GM12878 (cell line): Measurements from ENCODE around the gene MARS1. TPM values are rescaled to one million over a fixed set of nuclear protein-coding genes. Genes with fewer than 3 reads are reported as not detected.

Experiments used
- ATAC-seq: fragments of 200-7000 bp; cut with Tn5 transposase; 3 replicates; pipeline ENCODE4 v1.9.1; 2020; ENCODE audit warnings: mild to moderate bottlenecking, moderate library complexity
- BruUV-seq: library from RNA; stranded (reverse); fragments of 400-500 nt; replicated peaks from 2 replicates; lab custom pipeline; 2021; lab: Mats Ljungman, UMichigan
- CTCF ChIA-PET: fragments of 300-600 bp; sonication (Branson Sonifier 250); formaldehyde crosslinking; extraction: SDS; loops from one replicate; lab custom pipeline; 2021; ENCODE audit warnings: inconsistent platforms; lab: Yijun Ruan, JAX
- POLR2A ChIA-PET: fragments of 350-600 bp; formaldehyde crosslinking; extraction: SDS; loops from one replicate; lab custom pipeline; 2021; ENCODE audit warnings: inconsistent platforms; lab: Charles Lee
- RAD21 ChIA-PET: fragments of 300-600 bp; sonication (Branson Sonifier 250); formaldehyde crosslinking; loops from one replicate; lab custom pipeline; 2023; ENCODE audit warnings: antibody characterized with exemption; ENCODE audit not compliant: unreplicated experiment; lab: Charles Lee
- SMC1A ChIA-PET: fragments of 300-600 bp; sonication (Branson Sonifier 250); formaldehyde crosslinking; loops from one replicate; lab custom pipeline; 2023; ENCODE audit not compliant: unreplicated experiment, uncharacterized antibody; lab: Charles Lee
- DNase-seq: peaks from one replicate; pipeline ENCODE4 v3.0.0-alpha.2; 2011; ENCODE audit warnings: low read depth, low spot score
- FAIRE-seq: peaks from 3 replicates; lab custom pipeline; 2011; peaks lifted over from hg19 to GRCh38; lab: Jason Lieb, UNC
- H2AFZ ChIP-seq: 2 replicates; pipeline ENCODE4 v1.6.0; 2011; ENCODE audit warnings: low read depth, low read length, control low read depth; ENCODE audit not compliant: control insufficient read depth
- H3K27ac ChIP-seq: 2 replicates; pipeline ENCODE4 v1.5.1; 2011; ENCODE audit warnings: control low read depth; ENCODE audit not compliant: control insufficient read depth, insufficient read depth
- H3K27me3 ChIP-seq, 2 experiments: replicated peaks in 1 of 2; 2 replicates each; pipeline versions ENCODE4 v1.6.0 to v1.6.1; 2011; ENCODE audit warnings: low read length in 1 of 2; ENCODE audit not compliant: control insufficient read depth in 2 of 2, insufficient read depth in 2 of 2
- H3K36me3 ChIP-seq, 2 experiments: 2 replicates each; pipeline ENCODE4 v1.5.1; 2011; ENCODE audit warnings: low read length in 1 of 2; ENCODE audit not compliant: control insufficient read depth in 2 of 2, insufficient read depth in 2 of 2
- H3K4me1 ChIP-seq: 2 replicates; pipeline ENCODE4 v1.6.1; 2011; ENCODE audit warnings: mild to moderate bottlenecking, low read length, moderate library complexity, mixed read lengths; ENCODE audit not compliant: control insufficient read depth, insufficient read depth
- H3K4me2 ChIP-seq: 2 replicates; pipeline ENCODE4 v1.6.0; 2011; ENCODE audit warnings: control low read depth; ENCODE audit not compliant: control insufficient read depth, insufficient read depth
- H3K4me3 ChIP-seq: fragments of 200-600 bp; sonication (generic); 2 replicates; pipeline ENCODE4 v1.5.1; 2016
- H3K79me2 ChIP-seq: 2 replicates; pipeline ENCODE4 v1.6.0; 2011; ENCODE audit warnings: low read length; ENCODE audit not compliant: control insufficient read depth, insufficient read depth
- H3K9ac ChIP-seq: 2 replicates; pipeline ENCODE4 v1.8.0; 2011; ENCODE audit warnings: low read length, control low read depth, mixed read lengths; ENCODE audit not compliant: control insufficient read depth, insufficient read depth
- H3K9me3 ChIP-seq: replicated peaks from 3 replicates; pipeline ENCODE4 v1.5.1; 2011; ENCODE audit warnings: mild to moderate bottlenecking, low read length; ENCODE audit not compliant: control insufficient read depth, insufficient read depth
- H4K20me1 ChIP-seq: 2 replicates; pipeline ENCODE4 v1.6.0; 2011; ENCODE audit not compliant: control insufficient read depth, insufficient read depth
- ATF2 ChIP-seq: IDR thresholded peaks from 2 replicates; pipeline ENCODE4 v1.6.1; 2012; ENCODE audit warnings: low read length, inconsistent platforms
- DPF2 ChIP-seq: fragments of 450-650 bp; IDR thresholded peaks from 2 replicates; pipeline ENCODE4 v1.6.1; 2017; ENCODE audit warnings: mild to moderate bottlenecking
- LARP7 ChIP-seq: fragments of 450-650 bp; IDR thresholded peaks from 2 replicates; pipeline ENCODE4 v1.6.1; 2017; ENCODE audit warnings: mild to moderate bottlenecking
- MEF2A ChIP-seq: IDR thresholded peaks from 2 replicates; pipeline ENCODE4 v1.6.1; 2011; ENCODE audit warnings: low read depth, mild to moderate bottlenecking, low read length, moderate library complexity; ENCODE audit not compliant: insufficient read depth
- MEF2B ChIP-seq: fragments of 450-650 bp; IDR thresholded peaks from 2 replicates; pipeline ENCODE4 v1.6.1; 2018; ENCODE audit warnings: mild to moderate bottlenecking, moderate library complexity; ENCODE audit not compliant: partially characterized antibody, poor library complexity, severe bottlenecking
- TCF12 ChIP-seq: IDR thresholded peaks from 2 replicates; pipeline ENCODE4 v1.6.1; 2011; ENCODE audit warnings: low read depth, mild to moderate bottlenecking, low read length
- ZBTB11 ChIP-seq: fragments of 450-650 bp; formaldehyde crosslinking; IDR thresholded peaks from 2 replicates; pipeline ENCODE4 v1.5.0; 2022; ENCODE audit warnings: mild to moderate bottlenecking, missing genetic modification characterization
- ZBTB4 ChIP-seq: fragments of 450-650 bp; formaldehyde crosslinking; IDR thresholded peaks from 2 replicates; pipeline ENCODE4 v1.4.0; 2022; ENCODE audit warnings: mild to moderate bottlenecking, moderate library complexity
- ZNF24 ChIP-seq: fragments of 450-650 bp; IDR thresholded peaks from 2 replicates; pipeline ENCODE4 v1.6.1; 2017; ENCODE audit warnings: antibody characterized with exemption, mild to moderate bottlenecking
- WGBS: methylation state at CpG from one replicate; pipeline ENCODE4 v1.1.6; 2016; ENCODE audit warnings: low lambda C conversion rate; ENCODE audit not compliant: insufficient replicate concordance, insufficient coverage; ENCODE audit errors: missing lambda C conversion rate; 5-methylcytosine and 5-hydroxymethylcytosine counted together
- in situ Hi-C: fragments of 300-500 bp; cut with MboI; formaldehyde crosslinking; loops from 9 replicates; pipeline ENCODE4 v1.14.3; 2018; ENCODE audit warnings: mixed read lengths
- intact Hi-C: fragments of 100-400 bp; cut with micrococcal nuclease; formaldehyde crosslinking; loops from one replicate; pipeline ENCODE4 v1.14.2; 2022; ENCODE audit not compliant: unreplicated experiment
- polyA plus RNA-seq, 11 experiments: library from polyadenylated mRNA; depleted of rRNA in 4 of 11; unstranded in 6 of 11; stranded (reverse) in 5 of 11; fragments of >200 nt; fragmentation: Nextera tagmentation in 4 of 11; fragmentation: Illumina TruSeq in 1 of 11; extraction: Ambion mirVana in 4 of 11; extraction: Trizol in 1 of 11; gene quantifications; 1 replicate in 1 of 11; 2 replicates in 10 of 11; pipeline versions ENCODE4 v1.2.1 to v1.2.3, GENCODE V29; 2011 to 2016; ENCODE audit warnings: inconsistent platforms in 2 of 11, missing spikeins in 2 of 11, low read depth in 1 of 11
- total RNA-seq, 4 experiments: library from RNA; depleted of rRNA in 3 of 4; stranded (reverse); fragments of >200 nt in 3 of 4; fragmentation: Illumina TruSeq in 1 of 4; extraction: Trizol in 1 of 4; gene quantifications; 2 replicates each; pipeline versions ENCODE4 v1.2.1 to v1.2.3, GENCODE V29; 2013 to 2021

Gene MARS1
- total and polyA plus RNA-seq, 10 of the 15 experiments (the other 5 are each of a cell fraction or from before 2014, with no cell fraction given): 72.3 to 270 (median 153) TPM

GRCh38 chr12:57518176-57518919, 30.5 kb downstream of the MARS1 start (continued):
- no peak for TF ChIP-seq ZBTB4 (CRISPR knock-in tag)
- TF ChIP-seq TCF12: no peak
- TF ChIP-seq MEF2A: no peak
- no peak for TF ChIP-seq LARP7

- Histone ChIP-seq H3K4me1 (peaks cover 20% of the 10 kb centered on the region), H3K4me2 (peak overlapping the region; percentile 61), H3K27me3 (no peaks in the 10 kb centered on the region), H2AFZ (no peak overlapping the region), H3K79me2 (peaks cover 40% of the 10 kb centered on the region), H3K36me3 (peaks cover 22 to 30% of the 10 kb centered on the region in 2 experiments), H3K27ac (peak overlapping the region; percentile 96), H4K20me1 (peaks cover 4% of the 10 kb centered on the region; the same call in 1 of the 2 replicates), H3K4me3 (peak overlapping the region; percentile 98), H3K9ac (peak overlapping the region; percentile 97), H3K9me3 (no peaks in the 10 kb centered on the region)
- CTCF ChIA-PET: interaction anchor here (1.2 to 4.0 kb wide), 3 partner anchors 39 to 237 kb away, joined by 3 to 13 read pairs (median 3); partner anchors contain the start of gene ARHGAP9
- RAD21 ChIA-PET: interaction anchor here (2.4 kb wide), 1 partner anchor 42 kb away, joined by 9 read pairs; no protein-coding TSS in a partner anchor
- 29% methylated on average over 7 of the region's 7 CpGs for WGBS
- no TSS peak for BruUV-seq
- in situ Hi-C loops: no loop called here
- ATAC-seq (no peak), DNase-seq (no peak), FAIRE-seq (no peak)
- TF ChIP-seq ZBTB11 (CRISPR knock-in tag) (0 out of 2 replicates have a peak, but pooled peaks have one; percentile 15), ZNF24 (no peak), DPF2 (peak; percentile 33; the same call in 1 of the 2 replicates), ATF2 (0 out of 2 replicates have a peak, but pooled peaks have one; percentile 5), MEF2B (peak; percentile 66)
- SMC1A ChIA-PET: interaction anchor here (1.1 to 1.6 kb wide), 2 partner anchors 60 to 89 kb away, joined by 3 to 5 read pairs; no protein-coding TSS in a partner anchor
- POLR2A ChIA-PET: interaction anchor here (0.5 to 1.3 kb wide), 4 partner anchors 17 to 407 kb away, joined by 3 to 5 read pairs (median 4); partner anchors contain the start of gene ARHGAP9
- intact Hi-C loops: no loop called here
Observed at GRCh38 chr12:57518920-57519795, 31.3 kb downstream of the MARS1 start.
